SH-SY5Y (cell line): ENCODE measurements around the gene CENPA.

Experiments used
- GATA2 ChIP-seq: IDR thresholded peaks from 2 replicates; pipeline ENCODE4 v1.6.1; 2011; ENCODE audit warnings: mild to moderate bottlenecking, low read depth, low read length
- GATA3 ChIP-seq: IDR thresholded peaks from 2 replicates; pipeline ENCODE4 v1.6.1; 2011; ENCODE audit warnings: low read depth, mild to moderate bottlenecking, low read length, moderate library complexity

CENPA gene

DNA sequence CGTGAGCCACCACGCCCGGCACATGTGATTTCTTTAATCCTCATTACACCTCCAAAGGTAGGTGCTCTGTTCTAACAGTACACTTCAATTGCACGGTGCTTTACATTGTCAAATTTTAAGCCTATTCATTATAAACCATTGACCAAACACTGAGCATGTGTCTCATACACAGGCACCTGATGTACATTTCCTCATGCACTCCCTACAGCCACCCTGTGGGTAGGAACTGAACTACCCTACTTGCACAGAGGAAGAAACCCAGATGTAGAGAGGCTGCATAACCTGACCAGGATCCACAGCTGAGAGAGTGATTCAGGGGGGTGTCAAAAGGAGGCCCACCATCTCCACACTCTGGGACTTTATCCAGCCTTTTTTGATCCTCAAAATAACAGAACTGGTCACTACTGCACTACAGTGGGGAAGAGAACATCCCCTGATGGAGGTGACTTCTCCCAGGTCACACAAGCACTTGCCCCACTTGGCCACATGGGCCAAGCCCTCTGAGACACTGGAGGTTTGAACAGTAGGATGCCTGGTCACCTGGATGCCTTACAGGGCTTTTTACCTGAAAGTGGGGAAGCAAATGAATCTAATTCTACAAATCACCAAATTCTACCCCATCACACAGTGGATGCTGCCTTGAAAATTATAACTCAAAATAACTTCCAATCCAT, 55.2 kb downstream of the CENPA start:
- TF ChIP-seq GATA2 = no peak
- no peak for TF ChIP-seq GATA3

DNA sequence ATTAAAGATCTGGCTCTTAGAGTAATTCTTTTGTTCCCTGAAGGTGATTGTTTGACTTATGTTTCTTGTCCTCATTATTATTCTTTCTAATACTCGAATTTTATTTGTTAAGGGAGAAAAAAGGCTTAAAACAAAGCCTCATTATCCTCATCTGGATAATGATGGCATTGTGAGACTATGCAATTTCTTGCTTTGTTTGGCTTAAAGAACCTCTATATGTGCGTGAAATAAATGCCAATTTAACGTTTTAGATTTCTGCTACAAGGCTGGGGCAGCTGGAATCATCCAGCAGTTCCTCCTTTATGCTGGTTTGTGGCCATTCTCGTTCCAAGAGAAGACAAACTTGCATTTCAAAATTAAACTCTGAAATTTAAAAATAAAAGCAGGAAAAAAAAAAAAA, 57.2 kb downstream of the CENPA start:
- TF ChIP-seq GATA3 (no peak), GATA2 (no peak)
